ENCODE data around the gene SMCO4.

DNA sequence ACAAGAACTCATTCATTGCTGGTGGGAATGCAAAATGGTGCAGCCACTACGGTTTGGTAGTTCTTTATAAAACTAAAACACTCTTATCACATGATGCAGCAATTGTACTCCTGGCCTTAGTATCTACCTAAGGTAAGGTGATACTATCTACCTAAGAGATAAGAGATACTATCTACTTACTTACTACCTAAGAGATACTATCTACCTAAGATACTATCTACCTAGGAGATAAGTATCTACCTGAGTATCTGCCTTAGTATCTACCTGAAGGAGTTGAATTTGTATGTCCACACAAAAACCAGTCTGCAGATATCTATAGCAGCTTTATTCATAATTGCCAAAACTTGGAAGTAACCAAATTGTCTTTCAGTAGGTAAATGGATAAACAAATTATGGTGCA, 29.0 kb upstream of the SMCO4 start:
- TF ChIP-seq, protein P1, sequence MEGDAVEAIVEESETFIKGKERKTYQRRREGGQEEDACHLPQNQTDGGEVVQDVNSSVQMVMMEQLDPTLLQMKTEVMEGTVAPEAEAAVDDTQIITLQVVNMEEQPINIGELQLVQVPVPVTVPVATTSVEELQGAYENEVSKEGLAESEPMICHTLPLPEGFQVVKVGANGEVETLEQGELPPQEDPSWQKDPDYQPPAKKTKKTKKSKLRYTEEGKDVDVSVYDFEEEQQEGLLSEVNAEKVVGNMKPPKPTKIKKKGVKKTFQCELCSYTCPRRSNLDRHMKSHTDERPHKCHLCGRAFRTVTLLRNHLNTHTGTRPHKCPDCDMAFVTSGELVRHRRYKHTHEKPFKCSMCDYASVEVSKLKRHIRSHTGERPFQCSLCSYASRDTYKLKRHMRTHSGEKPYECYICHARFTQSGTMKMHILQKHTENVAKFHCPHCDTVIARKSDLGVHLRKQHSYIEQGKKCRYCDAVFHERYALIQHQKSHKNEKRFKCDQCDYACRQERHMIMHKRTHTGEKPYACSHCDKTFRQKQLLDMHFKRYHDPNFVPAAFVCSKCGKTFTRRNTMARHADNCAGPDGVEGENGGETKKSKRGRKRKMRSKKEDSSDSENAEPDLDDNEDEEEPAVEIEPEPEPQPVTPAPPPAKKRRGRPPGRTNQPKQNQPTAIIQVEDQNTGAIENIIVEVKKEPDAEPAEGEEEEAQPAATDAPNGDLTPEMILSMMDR (conservative IDR thresholded peaks at IDR 0.05): no peak
- no peak for TF ChIP-seq EZH2 (IDR thresholded peaks at IDR 0.05; ENCODE audit: low read depth)
